NCI-H146 treated with DMSO at 0.1 percent for 48 hours (cell line): ENCODE measurements around the gene OR7A10.
"Not testable (repeated sequence)": the region's sequence is repeated elsewhere in the genome, so short reads cannot be mapped to it uniquely, and the experiment has no call there.

Experiments
- DNase-seq: peaks from one replicate; lab custom pipeline; 2025; ENCODE audit not compliant: unreplicated experiment; lab: John Stamatoyannopoulos, UW

The OR7A10 gene

DNA sequence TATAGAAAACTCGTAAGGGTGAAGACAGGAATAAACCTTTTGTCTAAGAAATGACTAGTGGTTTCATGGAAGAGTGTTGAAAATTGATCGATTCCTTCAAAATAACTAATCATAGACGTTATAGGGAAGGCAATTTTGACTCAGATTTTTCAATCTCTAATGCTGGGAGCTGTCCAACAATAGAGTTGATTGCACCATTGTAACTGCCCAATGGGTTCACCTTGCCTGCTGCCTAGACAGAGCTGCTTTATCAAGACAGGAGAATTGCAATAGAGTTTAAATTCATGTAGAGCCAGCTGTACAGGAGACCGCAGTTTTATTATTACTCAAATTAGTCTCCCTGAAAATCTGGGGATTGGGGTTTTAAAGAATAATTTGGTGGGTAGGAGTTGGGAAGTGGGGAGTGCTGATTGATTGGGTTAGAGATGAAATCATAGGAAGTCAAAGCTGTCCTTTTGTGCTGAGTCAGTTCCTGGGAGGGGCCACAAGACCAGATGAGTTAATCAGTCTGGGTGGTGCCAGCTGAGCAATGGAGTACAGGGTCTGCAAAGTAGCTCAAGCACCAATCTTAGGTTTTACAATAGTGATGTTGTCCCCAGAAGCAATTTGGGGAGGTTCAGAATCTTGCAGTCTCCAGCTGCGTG lies 53.5 kb downstream of the OR7A10 start:
- DNase-seq, result no peak

DNA sequence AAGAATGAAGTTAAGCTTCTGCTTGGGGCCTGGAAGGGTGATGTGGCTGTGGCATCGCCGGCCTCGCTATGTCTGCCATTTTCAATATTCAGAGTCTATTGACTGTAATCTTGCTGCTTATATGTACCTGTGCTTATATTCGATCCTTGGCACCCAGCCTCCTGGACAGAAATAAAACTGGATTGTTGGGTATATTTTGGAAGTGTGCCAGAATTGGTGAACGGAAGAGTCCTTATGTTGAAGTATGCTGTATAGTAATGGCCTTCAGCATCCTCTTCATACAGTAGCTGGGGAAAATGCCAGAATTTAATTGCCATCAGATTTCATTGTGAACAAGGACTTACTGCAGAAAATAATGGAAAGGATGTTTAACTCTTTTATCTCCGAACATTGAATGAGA lies 56.5 kb downstream of the OR7A10 start:
- not testable (repeated sequence) for DNase-seq
